Motor neuron (in vitro differentiated cells): ENCODE data around the gene ARSG. TPM values are rescaled to one million over a fixed set of nuclear protein-coding genes. Genes with fewer than 3 reads are reported as not detected.
"Not testable (repeated sequence)": the region's sequence is repeated elsewhere in the genome, so short reads cannot be mapped to it uniquely, and the experiment has no call there.

Experiments
- ATAC-seq, 8 experiments: fragments of 200-7000 bp; cut with Tn5 transposase; replicated peaks in 6 of 8; 2 replicates each; pipeline ENCODE4 v1.8.0; 2021; ENCODE audit warnings: mild to moderate bottlenecking in 8 of 8, moderate library complexity in 8 of 8
- H3K27ac ChIP-seq, 2 donors: fragments of 250-450 bp; sonication (Bioruptor Pico); 2 replicates each; pipeline ENCODE4 v1.9.0; 2021; ENCODE audit warnings: antibody characterized with exemption in 2 of 2, mild to moderate bottlenecking in 2 of 2, moderate library complexity in 1 of 2
- H3K4me1 ChIP-seq, 2 donors: fragments of 250-450 bp; sonication (Bioruptor Pico); replicated peaks in 1 of 2; 2 replicates each; pipeline ENCODE4 v1.6.1; 2021; ENCODE audit warnings: antibody characterized with exemption in 2 of 2, mild to moderate bottlenecking in 2 of 2, moderate library complexity in 1 of 2
- H3K4me3 ChIP-seq, 5 donors: fragments of 250-450 bp; sonication (Bioruptor Pico); 2 replicates each; pipeline ENCODE4 v1.9.0; 2021; ENCODE audit warnings: antibody characterized with exemption in 5 of 5, mild to moderate bottlenecking in 5 of 5, moderate library complexity in 4 of 5
- WGBS, 10 experiments: fragments of 450-650 bp; shearing (Covaris generic); methylation state at CpG; one replicate each; pipeline ENCODE4 v1.0.0; 2022; 5-methylcytosine and 5-hydroxymethylcytosine counted together
- in situ Hi-C, 9 experiments: fragments of 400-800 bp; cut with MboI; loops; one replicate each; pipeline ENCODE4 v1.15.0; 2021; ENCODE audit warnings: low sequenced_read_pairs in 9 of 9, low pct_unique_long_range_greater_than_20kb in 2 of 9; ENCODE audit not compliant: unreplicated experiment in 9 of 9
- total RNA-seq, 8 experiments: library from RNA; unstranded; fragments of 300-600 nt; gene quantifications; 2 replicates each; pipeline versions ENCODE4 v1.2.3 to v1.2.4, GENCODE V29; 2022

The ARSG gene
- total RNA-seq, 8 experiments from 2014 or later = 6.9 to 36.5 (median 12.6) TPM

- no peak for ATAC-seq
- Histone ChIP-seq H3K4me3 (no peak overlapping the region), H3K27ac (no peak overlapping the region), H3K4me1 (peaks cover under 1 to 6% of the 10 kb centered on the region in 2 donors)
- in situ Hi-C loops = loop anchor here in 1 of 9 experiments (25.0 kb wide), 1 partner anchor 139 kb away; no protein-coding TSS in a partner anchor
These were observed 7.3 kb downstream of the ARSG start for GRCh38 chr17:68298601-68299000.

GRCh38 chr17:68299817-68300216 is 8.5 kb downstream of the ARSG start:
- in situ Hi-C loops = loop anchor here in 1 of 9 experiments (25.0 kb wide), 1 partner anchor 137 kb away; no protein-coding TSS in a partner anchor
- H3K4me1 ChIP-seq = no peaks in the 10 kb centered on the region
- H3K27ac ChIP-seq = no peak overlapping the region
- no peak overlapping the region for H3K4me3 ChIP-seq
- 80 to 100% (median 100%) methylated on average over 1 to 2 of the region's 3 CpGs; no CpG with 5 or more reads in 4 of the 10 experiments for WGBS, 10 experiments
- ATAC-seq = no peak

DNA sequence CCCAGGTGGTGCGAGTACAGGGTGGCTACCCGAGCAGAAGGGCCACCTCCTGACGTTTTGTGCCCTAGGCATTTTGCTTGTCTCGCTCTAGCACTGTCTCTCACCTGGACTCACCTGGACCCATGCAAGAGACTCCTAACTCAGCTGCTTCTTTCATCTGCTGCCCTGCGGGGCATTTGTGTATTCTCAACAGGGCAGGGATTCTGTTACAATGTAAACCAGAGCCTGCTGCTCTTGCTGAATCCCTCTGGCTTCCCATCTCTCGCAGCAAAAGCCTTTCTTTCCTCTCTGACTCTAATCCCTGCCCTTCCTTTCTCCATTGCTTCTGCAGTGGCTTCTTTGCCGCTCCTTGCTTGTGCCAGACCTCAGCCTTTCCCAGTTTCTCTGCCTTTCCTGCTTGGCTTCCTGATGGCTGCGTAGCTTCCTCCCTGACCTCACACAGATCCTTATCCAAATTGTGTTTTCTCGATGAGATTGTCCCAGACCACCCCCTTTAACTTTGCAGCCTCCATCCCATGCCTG is 10.2 kb downstream of the ARSG start:
- H3K4me3 ChIP-seq = no peak overlapping the region
- no peaks in the 10 kb centered on the region for H3K4me1 ChIP-seq
- no peak for ATAC-seq
- 63 to 96% (median 90%) methylated on average over 2 to 5 of the region's 9 CpGs for WGBS, 10 experiments
- in situ Hi-C loops = no loop called here
- H3K27ac ChIP-seq = no peak overlapping the region

- 54 to 82% (median 79%) methylated on average over 1 to 10 of the region's 10 CpGs; no CpG with 5 or more reads in 2 of the 10 experiments for WGBS, 10 experiments
- no peak overlapping the region for H3K4me3 ChIP-seq
- in situ Hi-C loops = no loop called here
- no peaks in the 10 kb centered on the region for H3K4me1 ChIP-seq
- no peak overlapping the region for H3K27ac ChIP-seq
- ATAC-seq = no peak
These were observed 10.8 kb downstream of the ARSG start for GRCh38 chr17:68302066-68302564.

DNA sequence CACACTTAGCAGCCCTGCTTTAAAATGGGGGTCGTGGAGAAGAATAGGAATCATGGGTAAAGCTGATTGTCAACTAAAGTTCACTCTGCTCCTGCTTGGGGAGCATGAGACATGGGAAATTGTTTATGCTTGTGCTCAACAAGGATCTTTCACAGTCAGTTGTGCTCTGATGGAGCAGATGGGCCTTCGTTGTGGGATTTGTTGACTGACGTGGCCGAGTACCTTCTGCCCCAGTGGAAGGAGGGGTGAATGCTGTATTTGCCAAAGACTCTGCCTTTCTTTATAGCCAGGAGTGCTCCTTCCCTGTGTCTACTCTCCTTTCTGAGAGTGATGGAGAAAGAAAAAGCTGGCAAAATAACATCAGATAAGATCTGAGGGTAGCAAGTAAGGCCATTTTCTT is 11.4 kb downstream of the ARSG start:
- in situ Hi-C loops = no loop called here
- ATAC-seq = no peak
- H3K4me1 ChIP-seq = no peaks in the 10 kb centered on the region
- H3K27ac ChIP-seq = no peak overlapping the region
- no peak overlapping the region for H3K4me3 ChIP-seq
- 60 to 100% (median 77%) methylated on average over 1 to 4 of the region's 4 CpGs; no CpG with 5 or more reads in 3 of the 10 experiments for WGBS, 10 experiments

DNA sequence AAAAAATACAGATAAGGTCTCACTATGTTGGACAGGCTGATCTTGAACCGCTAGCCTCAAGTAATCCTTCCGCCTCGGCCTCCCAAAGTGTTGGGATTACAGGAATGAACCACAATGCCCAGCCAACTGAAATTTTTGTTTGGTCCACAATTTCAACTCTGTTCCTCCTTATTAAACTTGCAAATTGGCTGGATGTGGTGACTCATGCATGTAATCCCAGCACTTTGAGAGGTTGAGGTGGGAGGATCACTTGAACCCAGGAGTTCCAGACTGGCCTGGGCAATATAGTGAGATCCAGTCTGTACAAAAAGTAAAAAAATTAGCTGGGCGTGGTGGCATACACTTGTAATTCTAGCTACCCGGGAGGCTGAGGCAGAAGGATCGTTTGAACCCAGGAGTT is 13.4 kb downstream of the ARSG start:
- peak in 1 of 8 experiments; percentile 22 for ATAC-seq
- no peak overlapping the region for H3K27ac ChIP-seq
- WGBS, 10 experiments = 89 to 100% (median 100%) methylated on average over 1 to 6 of the region's 6 CpGs; no CpG with 5 or more reads in 1 of the 10 experiments
- no peak overlapping the region for H3K4me3 ChIP-seq
- in situ Hi-C loops = no loop called here
- no peaks in the 10 kb centered on the region for H3K4me1 ChIP-seq

- no peak for ATAC-seq
- 37 to 100% (median 90%) methylated on average over 2 to 4 of the region's 4 CpGs for WGBS, 10 experiments
- Histone ChIP-seq H3K4me1 (no peaks in the 10 kb centered on the region), H3K4me3 (no peak overlapping the region), H3K27ac (no peak overlapping the region)
- in situ Hi-C loops = no loop called here
These were observed 13.8 kb downstream of the ARSG start for GRCh38 chr17:68305142-68305541.

- no peak for ATAC-seq
- Histone ChIP-seq H3K4me1 (no peaks in the 10 kb centered on the region), H3K27ac (no peak overlapping the region), H3K4me3 (no peak overlapping the region)
- in situ Hi-C loops = no loop called here
- WGBS, 10 experiments = 50 to 98% (median 76%) methylated on average over 1 to 6 of the region's 6 CpGs; no CpG with 5 or more reads in 4 of the 10 experiments
These were observed 15.5 kb downstream of the ARSG start for GRCh38 chr17:68306819-68307218.

DNA sequence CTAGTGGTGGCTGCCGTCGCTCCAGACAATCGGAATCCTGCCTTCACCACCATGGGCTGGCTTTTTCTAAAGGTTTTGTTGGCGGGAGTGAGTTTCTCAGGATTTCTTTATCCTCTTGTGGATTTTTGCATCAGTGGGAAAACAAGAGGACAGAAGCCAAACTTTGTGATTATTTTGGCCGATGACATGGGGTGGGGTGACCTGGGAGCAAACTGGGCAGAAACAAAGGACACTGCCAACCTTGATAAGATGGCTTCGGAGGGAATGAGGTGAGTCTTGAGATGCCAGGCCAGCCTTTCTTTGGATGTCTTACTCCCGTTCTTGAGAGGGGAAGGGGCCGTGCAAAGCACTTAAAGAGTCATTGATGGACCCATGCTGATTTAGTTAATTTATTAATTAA is 16.1 kb downstream of the ARSG start:
- in situ Hi-C loops = no loop called here
- 90 to 100% (median 94%) methylated on average over 3 to 8 of the region's 8 CpGs; no CpG with 5 or more reads in 4 of the 10 experiments for WGBS, 10 experiments
- no peak for ATAC-seq

DNA sequence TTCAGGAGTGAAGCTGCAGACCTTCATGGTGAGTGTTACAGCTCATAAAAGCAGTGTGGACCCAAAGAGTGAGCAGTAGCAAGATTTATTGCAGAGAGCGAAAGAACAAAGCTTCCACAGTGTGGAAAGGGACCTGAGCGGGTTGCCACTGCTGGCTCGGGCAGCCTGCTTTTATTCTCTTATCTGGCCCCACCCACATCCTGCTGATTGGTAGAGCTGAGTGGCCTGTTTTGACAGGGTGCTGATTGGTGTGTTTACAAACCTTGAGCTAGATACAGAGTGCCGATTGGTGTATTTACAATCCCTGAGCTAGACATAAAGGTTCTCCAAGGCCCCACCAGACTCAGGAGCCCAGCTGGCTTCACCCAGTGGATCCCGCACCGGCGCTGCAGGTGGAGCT is 17.2 kb downstream of the ARSG start:
- in situ Hi-C loops = not testable (repeated sequence)

More for the DNA sequence above, 16.1 kb downstream of the ARSG start:
- Histone ChIP-seq H3K27ac (peak overlapping the region in 1 of 2 donors; percentile 36), H3K4me3 (no peak overlapping the region), H3K4me1 (peaks cover 4% of the 10 kb centered on the region in 2 donors)

DNA sequence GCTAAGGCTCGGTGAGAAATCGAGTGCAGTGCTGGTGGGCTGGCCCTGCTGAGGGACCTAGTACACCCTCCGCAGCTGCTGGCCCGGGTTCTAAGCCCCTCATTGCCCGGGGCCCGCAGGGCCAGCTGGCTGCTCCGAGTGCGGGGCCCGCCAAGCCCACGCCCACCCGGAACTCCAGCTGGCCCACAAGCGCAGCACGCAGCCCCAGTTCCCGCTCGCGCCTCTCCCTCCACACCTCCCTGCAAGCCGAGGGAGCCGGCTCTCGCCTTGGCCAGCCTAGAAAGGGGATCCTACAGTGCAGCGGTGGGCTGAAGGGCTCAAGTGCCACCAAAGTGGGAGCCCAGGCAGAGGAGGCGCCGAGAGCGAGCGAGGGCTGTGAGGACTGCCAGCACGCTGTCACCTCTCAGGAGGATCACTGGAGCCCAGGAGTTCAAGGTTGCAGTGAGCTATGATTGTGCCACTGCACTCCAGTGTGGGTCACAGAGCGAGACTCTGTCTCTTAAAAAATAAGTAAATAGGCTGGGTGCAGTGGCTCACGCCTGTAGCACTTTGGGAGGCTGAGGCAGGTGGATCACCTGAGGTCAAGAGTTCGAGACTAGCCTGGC is 17.9 kb downstream of the ARSG start:
- H3K27ac ChIP-seq, in situ Hi-C loops, H3K4me3 ChIP-seq, ATAC-seq: not testable (repeated sequence)
- WGBS, 10 experiments = 70 to 100% (median 100%) methylated on average over 2 to 11 of the region's 28 CpGs; no CpG with 5 or more reads in 5 of the 10 experiments
- H3K4me1 ChIP-seq = peaks cover 13 to 17% of the 10 kb centered on the region in 2 donors

More for the DNA sequence above, 17.2 kb downstream of the ARSG start:
- not testable (repeated sequence) for H3K4me3 ChIP-seq, H3K27ac ChIP-seq, ATAC-seq
- no CpG with 5 or more reads among the region's 7 CpGs for WGBS, 10 experiments
- H3K4me1 ChIP-seq = peaks cover 13 to 14% of the 10 kb centered on the region in 2 donors

DNA sequence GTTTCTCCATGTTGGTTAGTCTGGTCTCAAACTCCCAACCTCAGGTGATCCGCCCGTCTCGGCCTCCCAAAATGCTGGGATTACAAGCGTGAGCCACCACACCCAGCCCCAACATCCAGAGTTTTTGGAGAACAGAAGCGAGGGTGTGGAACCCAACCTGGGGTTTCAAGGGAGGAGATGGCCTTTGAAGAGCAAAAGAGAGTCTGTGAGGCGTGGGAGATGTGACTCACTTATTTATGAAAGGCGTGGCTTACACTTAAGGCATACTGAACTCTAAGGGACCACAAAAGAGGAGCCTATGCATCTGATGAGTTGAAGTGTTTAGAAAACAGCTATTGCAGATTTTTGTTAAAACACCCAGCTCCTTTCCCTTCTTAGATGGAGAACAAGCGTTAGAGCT is 18.9 kb downstream of the ARSG start:
- no peak overlapping the region for H3K27ac ChIP-seq
- H3K4me1 ChIP-seq = peaks cover 13 to 21% of the 10 kb centered on the region in 2 donors
- 75 to 100% (median 100%) methylated on average over 1 to 2 of the region's 8 CpGs; no CpG with 5 or more reads in 6 of the 10 experiments for WGBS, 10 experiments
- H3K4me3 ChIP-seq = no peak overlapping the region
- peak in 2 of 8 experiments; percentile 7 to 13 for ATAC-seq
- in situ Hi-C loops = no loop called here

DNA sequence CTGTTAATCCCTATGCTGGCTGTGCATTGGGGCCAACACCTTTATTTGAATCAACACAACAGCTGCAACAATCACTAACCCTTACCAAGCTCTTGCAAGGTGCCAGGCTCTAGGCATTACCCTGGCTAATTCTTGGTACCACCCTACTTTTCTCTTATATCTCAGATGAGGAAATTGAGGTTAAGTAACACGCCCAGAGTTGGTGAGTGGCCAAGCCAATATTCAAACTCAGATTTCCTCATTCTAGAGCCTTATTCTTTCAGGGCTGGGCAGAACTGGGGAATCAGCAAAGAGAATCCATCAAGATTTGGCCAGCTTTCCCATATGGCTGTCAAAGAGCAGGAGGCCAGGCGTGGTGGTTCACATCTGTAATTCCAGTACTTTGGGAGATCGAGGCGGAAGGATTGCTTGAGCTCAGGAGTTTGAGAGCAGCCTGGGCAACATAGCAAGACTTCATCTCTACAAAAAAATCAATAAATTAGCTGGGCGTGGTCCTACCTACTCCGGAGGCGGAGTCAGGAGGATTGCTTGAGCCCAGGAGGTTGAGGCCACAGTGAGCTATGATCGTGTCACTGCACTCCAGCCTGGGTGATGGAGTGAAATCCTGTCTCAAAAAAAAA is 23.7 kb downstream of the ARSG start:
- H3K4me3 ChIP-seq = no peak overlapping the region
- ATAC-seq = peak in 3 of 8 experiments; percentile 60 to 72 (median 69)
- H3K27ac ChIP-seq = no peak overlapping the region
- in situ Hi-C loops = no loop called here
- 0 to 100% (median 95%) methylated on average over 1 to 7 of the region's 8 CpGs; no CpG with 5 or more reads in 2 of the 10 experiments for WGBS, 10 experiments
- peaks cover 44 to 51% of the 10 kb centered on the region in 2 donors for H3K4me1 ChIP-seq
